ENCODE data around the gene ANGPTL1. TPM values are rescaled to one million over a fixed set of nuclear protein-coding genes. Genes with fewer than 3 reads are reported as not detected.

ANGPTL1 gene
- total and polyA plus RNA-seq, 12 donors: 8.3 to 106 (median 67.6) TPM

DNA sequence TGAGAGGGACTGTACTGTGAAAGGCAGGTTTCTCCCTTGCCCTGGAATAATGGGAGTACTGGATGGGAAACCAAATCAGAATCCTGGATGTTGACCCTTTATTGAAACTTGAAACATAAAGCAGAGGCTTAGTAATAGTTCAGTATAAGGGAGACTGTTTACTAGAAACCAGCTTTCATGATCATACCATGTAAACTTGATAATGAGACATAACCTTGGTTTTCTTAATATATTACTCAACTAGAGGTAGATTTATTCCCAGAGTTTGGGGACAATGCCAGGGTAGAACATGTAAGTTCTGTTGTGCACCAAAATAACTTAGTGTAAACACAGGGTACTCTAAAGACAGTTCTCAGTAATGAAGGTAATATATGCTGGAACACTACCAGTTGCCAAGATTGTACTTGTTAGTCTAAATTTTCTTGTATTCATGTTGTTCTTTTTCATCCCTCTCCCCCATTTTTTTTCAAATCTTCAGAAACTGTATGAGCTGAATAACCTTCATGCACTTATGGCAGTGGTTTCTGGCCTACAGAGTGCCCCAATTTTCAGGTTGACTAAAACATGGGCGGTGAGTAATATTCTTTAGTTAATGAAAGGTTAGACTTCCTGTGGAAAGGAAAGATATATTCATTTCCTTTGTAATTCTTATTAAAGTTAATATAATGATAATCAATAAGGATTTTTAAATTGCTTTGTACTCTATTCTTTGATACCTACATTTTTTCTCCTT is 49.6 kb downstream of the ANGPTL1 start:
- Histone ChIP-seq H3K27me3 (no peaks in the 10 kb centered on the region), H3K27ac (no peak overlapping the region), H3K36me3 (replicated peaks in 1 of 2) (no peaks in the 10 kb centered on the region), H3K4me3 (no peak overlapping the region), H3K9me3 (replicated peaks in 1 of 3) (peaks cover 0 to under 1% (median 0%) of the 10 kb centered on the region in 3 donors), H3K4me1 (replicated peaks in 1 of 2) (no peaks in the 10 kb centered on the region)
- no peak for DNase-seq
- TF ChIP-seq, protein P1, sequence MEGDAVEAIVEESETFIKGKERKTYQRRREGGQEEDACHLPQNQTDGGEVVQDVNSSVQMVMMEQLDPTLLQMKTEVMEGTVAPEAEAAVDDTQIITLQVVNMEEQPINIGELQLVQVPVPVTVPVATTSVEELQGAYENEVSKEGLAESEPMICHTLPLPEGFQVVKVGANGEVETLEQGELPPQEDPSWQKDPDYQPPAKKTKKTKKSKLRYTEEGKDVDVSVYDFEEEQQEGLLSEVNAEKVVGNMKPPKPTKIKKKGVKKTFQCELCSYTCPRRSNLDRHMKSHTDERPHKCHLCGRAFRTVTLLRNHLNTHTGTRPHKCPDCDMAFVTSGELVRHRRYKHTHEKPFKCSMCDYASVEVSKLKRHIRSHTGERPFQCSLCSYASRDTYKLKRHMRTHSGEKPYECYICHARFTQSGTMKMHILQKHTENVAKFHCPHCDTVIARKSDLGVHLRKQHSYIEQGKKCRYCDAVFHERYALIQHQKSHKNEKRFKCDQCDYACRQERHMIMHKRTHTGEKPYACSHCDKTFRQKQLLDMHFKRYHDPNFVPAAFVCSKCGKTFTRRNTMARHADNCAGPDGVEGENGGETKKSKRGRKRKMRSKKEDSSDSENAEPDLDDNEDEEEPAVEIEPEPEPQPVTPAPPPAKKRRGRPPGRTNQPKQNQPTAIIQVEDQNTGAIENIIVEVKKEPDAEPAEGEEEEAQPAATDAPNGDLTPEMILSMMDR (IDR thresholded peaks at IDR 0.05): no peak
- TF ChIP-seq POLR2A (IDR thresholded peaks at IDR 0.05): no peak
- intact Hi-C loops (cut with DNase I): no loop called here
- WGBS, 4 donors: 67 to 79% (median 70%) methylated on average over 1 of the region's 1 CpG

DNA sequence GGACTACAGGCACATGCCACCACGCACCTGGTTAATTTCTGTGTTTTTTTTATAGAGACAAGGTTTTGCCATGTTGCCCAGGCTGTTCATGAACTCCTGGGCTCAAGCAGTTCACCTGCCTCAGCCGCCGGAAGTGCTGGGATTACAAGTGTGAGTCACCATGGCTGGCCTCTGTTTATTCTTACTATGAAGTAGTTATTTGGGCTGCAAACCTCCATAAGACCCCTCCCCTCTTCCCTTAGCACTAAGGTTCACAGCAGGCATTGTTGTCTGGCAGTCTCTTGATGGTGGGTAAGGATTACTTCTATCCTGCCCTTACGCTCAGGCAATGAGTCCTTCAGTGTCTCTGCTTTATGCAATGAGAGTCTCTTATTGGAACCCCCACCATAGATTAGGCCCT is 51.8 kb downstream of the ANGPTL1 start:
- TF ChIP-seq, protein P1 (IDR thresholded peaks at IDR 0.05): no peak
- TF ChIP-seq POLR2A (IDR thresholded peaks at IDR 0.05): no peak
- Histone ChIP-seq H3K4me3 (no peak overlapping the region), H3K27ac (no peak overlapping the region), H3K4me1 (replicated peaks in 1 of 2) (peaks cover 0 to 4% of the 10 kb centered on the region in 2 donors), H3K27me3 (no peaks in the 10 kb centered on the region), H3K9me3 (replicated peaks in 1 of 3) (no peaks in the 10 kb centered on the region), H3K36me3 (replicated peaks in 1 of 2) (no peaks in the 10 kb centered on the region)
- intact Hi-C loops (cut with DNase I): no loop called here
- 97 to 100% (median 99%) methylated on average over 3 to 4 of the region's 4 CpGs for WGBS, 4 donors
- no peak for DNase-seq

DNA sequence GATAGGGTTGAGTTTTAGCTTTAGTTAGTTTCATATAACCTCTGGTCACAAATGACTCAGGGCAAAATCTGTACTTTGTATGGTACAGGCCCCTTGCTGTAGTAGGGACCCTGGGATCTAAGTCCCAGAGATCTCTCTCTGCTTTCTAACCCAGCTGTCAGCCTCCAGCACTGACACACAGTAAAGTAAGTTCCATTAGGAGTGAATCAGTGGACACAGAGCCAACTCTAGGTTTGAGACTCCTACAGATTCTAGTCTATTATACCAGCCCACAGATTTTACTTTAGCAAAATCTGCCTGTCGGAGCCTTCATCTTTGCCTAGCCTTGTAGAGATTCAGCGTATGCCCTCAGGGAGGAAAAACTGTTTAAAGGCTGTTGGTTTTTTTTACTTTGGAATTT is 52.5 kb downstream of the ANGPTL1 start:
- intact Hi-C loops (cut with DNase I): no loop called here
- DNase-seq: peak in 1 of 7 donors; percentile 8
- H3K27ac ChIP-seq: peak overlapping the region in 1 of 5 donors; percentile 5
- H3K36me3 ChIP-seq (replicated peaks in 1 of 2): no peaks in the 10 kb centered on the region
- no peak overlapping the region for H3K4me3 ChIP-seq
- no peaks in the 10 kb centered on the region for H3K27me3 ChIP-seq
- 82 to 100% (median 87%) methylated on average over 2 of the region's 2 CpGs for WGBS, 4 donors
- peaks cover 0 to 4% of the 10 kb centered on the region in 2 donors for H3K4me1 ChIP-seq (replicated peaks in 1 of 2)
- H3K9me3 ChIP-seq (replicated peaks in 1 of 3): no peaks in the 10 kb centered on the region
- TF ChIP-seq, protein P1 (IDR thresholded peaks at IDR 0.05): no peak
- TF ChIP-seq POLR2A (IDR thresholded peaks at IDR 0.05): no peak

DNA sequence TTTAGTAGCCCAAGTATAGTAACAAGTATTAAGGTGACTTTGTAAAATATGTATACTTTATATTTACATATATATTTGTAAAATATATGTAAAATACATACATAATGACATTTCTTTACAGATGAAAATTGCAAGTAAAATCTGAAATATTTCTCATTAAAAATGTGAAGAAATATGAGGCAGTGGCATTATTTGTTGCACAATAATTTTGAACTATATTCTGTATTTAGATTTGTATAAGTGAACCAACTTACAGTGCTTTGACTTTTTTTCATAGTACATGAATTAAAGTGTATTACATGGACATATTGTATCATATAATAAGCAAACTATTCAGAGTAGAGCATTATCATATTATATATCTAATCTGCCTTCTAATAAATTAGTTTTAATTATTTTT is 60.3 kb downstream of the ANGPTL1 start:
- DNase-seq: no peak
- peaks cover 0 to 4% of the 10 kb centered on the region in 2 donors for H3K4me1 ChIP-seq (replicated peaks in 1 of 2)
- intact Hi-C loops (cut with DNase I): loop anchor here in 1 of 2 donors (5.0 kb wide), 1 partner anchor 192 kb away; no protein-coding TSS in a partner anchor
- TF ChIP-seq, protein P1 (IDR thresholded peaks at IDR 0.05): no peak
- TF ChIP-seq POLR2A (IDR thresholded peaks at IDR 0.05): no peak
- no peaks in the 10 kb centered on the region for H3K36me3 ChIP-seq (replicated peaks in 1 of 2)
- H3K27ac ChIP-seq: no peak overlapping the region
- H3K4me3 ChIP-seq: no peak overlapping the region
- no peaks in the 10 kb centered on the region for H3K27me3 ChIP-seq
- H3K9me3 ChIP-seq (replicated peaks in 1 of 3): no peaks in the 10 kb centered on the region
